ENCODE measurements around the gene RSPH3. TPM values are rescaled to one million over a fixed set of nuclear protein-coding genes. Genes with fewer than 3 reads are reported as not detected.

The RSPH3 gene
- total RNA-seq, 1 donor from 2014 or later, result 6.6 TPM

DNA sequence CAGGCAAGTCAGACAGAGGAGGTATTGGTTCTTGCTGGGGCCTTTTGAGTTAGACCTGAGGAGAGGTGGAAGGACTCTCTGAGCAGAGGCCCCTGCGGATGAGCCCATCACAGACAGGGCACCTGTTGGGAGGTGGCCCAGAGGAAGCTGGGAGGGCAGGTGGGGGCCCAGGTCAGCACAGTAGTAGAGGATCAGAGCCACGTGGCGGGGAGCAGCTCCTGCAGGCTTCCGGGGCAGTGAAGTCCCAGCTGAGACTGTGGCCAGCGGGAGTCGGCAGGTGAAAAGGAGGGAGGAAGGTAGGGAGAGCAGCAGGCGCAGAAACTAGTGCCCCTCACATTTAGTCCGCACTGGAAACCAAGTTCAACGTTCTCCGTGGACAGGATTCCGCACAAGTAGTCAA is 61.8 kb downstream of the RSPH3 start:
- DNase-seq (ENCODE audit: low read depth), result no peak

DNA sequence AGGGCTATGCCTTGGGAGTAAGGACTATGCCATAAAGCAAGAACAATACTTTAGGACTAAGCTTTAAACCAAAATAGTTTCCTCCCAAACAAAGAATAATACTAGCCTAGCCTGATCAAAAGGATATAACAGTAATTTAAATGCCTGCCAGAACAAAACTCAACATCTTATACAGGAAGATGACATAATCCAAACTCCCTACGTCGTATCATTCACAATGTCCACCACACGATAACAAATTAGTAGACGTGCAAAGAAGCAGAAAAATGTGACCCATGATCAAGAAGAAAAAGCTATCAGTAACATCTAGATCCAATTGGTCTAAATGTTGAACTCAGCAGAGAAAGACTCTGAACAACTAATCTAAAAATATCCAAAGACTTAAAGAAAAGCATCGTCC is 65.8 kb downstream of the RSPH3 start:
- no peak for DNase-seq (ENCODE audit: low read depth)

DNA sequence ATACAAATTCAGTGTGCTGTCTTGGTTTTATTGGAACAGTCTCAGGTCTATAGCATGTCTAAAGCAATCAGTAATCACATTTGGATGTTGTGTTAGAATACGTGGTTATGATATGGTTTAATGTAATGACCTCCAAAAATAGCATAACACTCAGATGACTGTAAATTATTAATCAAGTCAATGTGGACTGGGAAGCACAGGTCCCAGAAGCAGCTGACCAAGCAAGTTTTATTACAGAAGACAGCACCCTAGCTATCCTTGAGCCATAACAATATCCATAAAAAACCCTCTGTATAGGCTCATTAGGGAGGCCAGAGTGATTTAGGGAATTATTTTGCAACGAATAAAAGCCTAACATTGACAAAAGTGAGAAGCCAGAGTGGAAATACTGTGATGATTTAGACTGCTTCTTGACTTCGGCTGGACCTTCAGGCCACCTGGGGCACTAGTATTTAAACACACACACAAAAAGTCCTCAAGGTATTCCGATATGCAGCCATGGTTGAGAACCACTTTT is 66.9 kb downstream of the RSPH3 start:
- DNase-seq (ENCODE audit: low read depth), result no peak

GRCh38 chr6:158928068-158928467 is 71.9 kb downstream of the RSPH3 start:
- no peak for DNase-seq (ENCODE audit: low read depth)

GRCh38 chr6:158926414-158926813 is 73.6 kb downstream of the RSPH3 start:
- DNase-seq (ENCODE audit: low read depth), result no peak

DNA sequence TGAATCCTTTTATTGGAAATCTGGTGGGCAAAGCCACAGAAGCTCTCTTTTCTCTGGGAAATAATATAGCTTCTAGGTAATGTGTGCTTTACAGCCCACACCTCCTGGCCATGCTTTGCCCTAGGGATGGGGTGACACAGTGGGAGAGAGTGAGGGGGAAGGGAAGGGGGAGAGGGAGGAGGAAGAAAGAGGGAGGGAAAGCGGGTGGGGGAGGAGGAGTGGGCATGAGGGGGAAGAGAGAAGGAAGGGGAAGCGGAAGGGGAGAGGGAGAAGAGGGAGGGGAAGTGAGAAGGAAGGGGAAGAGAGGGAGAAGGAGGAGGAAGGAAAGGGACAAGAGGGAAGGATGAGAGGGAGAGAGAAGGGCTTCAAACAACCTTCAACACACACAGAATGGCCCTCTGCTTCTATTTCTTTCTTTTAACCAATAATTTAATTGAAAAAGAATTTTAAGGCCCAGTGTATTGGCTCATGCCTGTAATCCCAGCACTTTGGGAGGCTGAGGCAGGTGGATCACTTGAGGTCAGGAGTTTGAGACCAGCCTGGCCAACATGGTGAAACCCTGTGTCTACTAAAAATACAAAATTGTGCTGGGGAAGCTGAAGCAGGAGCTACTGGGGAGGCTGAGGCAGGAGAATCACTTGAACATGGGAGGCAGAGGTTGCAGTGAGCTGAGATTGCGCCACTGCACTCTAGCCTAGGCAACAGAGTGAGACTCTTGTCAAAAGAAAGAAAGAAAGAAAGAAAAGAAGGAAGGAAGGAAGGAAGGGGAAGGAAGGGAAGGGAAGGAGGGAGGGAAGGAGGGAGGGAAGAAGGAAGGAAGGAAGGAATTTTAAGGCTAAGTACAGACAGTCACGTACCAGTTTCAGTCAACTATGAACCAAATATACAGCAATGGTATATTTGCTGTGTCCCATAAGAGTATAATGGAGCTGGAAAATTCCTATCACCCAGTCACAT is 75.2 kb downstream of the RSPH3 start:
- DNase-seq (ENCODE audit: low read depth), result no peak

DNA sequence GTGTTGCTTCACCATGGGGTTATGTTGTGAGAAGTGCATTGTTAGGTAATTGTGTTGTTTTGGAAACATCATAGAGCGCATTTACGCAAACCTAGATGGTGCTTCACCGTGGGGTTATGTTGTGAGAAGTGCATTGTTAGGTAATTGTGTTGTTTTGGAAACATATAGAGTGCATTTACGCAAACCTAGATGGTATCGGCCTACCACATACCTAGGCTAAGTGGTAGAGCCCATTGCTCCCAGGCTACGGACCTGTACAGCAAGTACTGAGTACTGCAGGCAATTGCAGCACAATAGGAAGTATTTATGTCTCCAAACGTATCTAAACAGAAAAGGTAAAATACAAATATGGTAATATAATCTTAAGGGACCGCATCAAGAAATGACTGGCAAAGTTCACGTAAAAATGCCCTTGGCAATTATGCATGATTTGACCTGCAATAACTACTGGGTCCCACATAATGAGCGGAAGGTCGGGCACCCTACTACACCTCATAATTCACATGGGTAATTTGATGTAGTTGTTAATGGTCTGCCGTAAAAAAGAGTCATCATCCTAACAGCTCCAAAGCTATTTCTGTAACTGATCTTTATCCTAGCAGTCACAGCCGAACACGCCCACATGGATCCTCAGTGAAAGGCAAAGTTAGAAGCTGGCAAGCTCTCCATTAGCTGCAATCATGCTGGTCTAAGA is 76.0 kb downstream of the RSPH3 start:
- DNase-seq (ENCODE audit: low read depth), result peak; percentile 21

Other genes with a start within 250 kb of the RSPH3 start
- gene EZR, start 180.8 kb downstream of the RSPH3 start, total RNA-seq, result 41.2 and 71.0 TPM in 2 replicates
- gene TAGAP, start 44.8 kb upstream of the RSPH3 start, total RNA-seq, result 0.05 and 0.10 TPM in 2 replicates
- 0.16 TPM in 1 of 2 replicates, not detected in the other for gene FNDC1, start 169.2 kb upstream of the RSPH3 start, total RNA-seq